WTC11 (cell line): ENCODE results near the gene ICAM3. TPM values are rescaled to one million over a fixed set of nuclear protein-coding genes. Genes with fewer than 3 reads are reported as not detected.

ENCODE experiments used
- ATAC-seq: fragments of 200-7000 bp; cut with Tn5 transposase; 2 replicates; pipeline ENCODE4 v1.10.0; 2021; ENCODE audit warnings: mild to moderate bottlenecking, moderate library complexity
- CTCF ChIA-PET: fragments of 300-600 bp; sonication (Branson Sonifier 250); formaldehyde crosslinking; loops from one replicate; lab custom pipeline; 2021; ENCODE audit warnings: antibody characterized with exemption; lab: Charles Lee
- POLR2A ChIA-PET: fragments of 350-600 bp; sonication (Branson Sonifier 250); formaldehyde crosslinking; loops from one replicate; lab custom pipeline; 2021; ENCODE audit warnings: antibody characterized with exemption; lab: Charles Lee
- DNase-seq: peaks from one replicate; pipeline ENCODE4 v3.0.0; 2021; ENCODE audit warnings: low spot score
- H3K27ac Mint-ChIP-seq: 2 replicates; pipeline ENCODE4 v1.8.0; 2021; ENCODE audit warnings: mixed read lengths
- H3K27me3 Mint-ChIP-seq: 2 replicates; pipeline ENCODE4 v1.8.0; 2021; ENCODE audit warnings: low read depth, mild to moderate bottlenecking, moderate library complexity, mixed read lengths
- H3K36me3 Mint-ChIP-seq: 2 replicates; pipeline ENCODE4 v1.8.0; 2021; ENCODE audit warnings: mixed read lengths
- H3K4me1 Mint-ChIP-seq: 2 replicates; pipeline ENCODE4 v1.8.0; 2022; ENCODE audit warnings: mixed read lengths
- H3K4me3 Mint-ChIP-seq: 2 replicates; pipeline ENCODE4 v1.8.0; 2021; ENCODE audit warnings: mild to moderate bottlenecking, moderate library complexity, mixed read lengths
- H3K9me3 Mint-ChIP-seq: 2 replicates; pipeline ENCODE4 v1.8.0; 2021; ENCODE audit warnings: mixed read lengths
- AFF4 ChIP-seq: sonication (generic); formaldehyde crosslinking; IDR thresholded peaks from 2 replicates; pipeline ENCODE4 v1.8.1; 2023; ENCODE audit warnings: mild to moderate bottlenecking, missing genetic modification reagents, borderline replicate concordance
- ATF1 ChIP-seq: sonication (generic); formaldehyde crosslinking; IDR thresholded peaks from 2 replicates; pipeline ENCODE4 v1.8.1; 2023; ENCODE audit warnings: mild to moderate bottlenecking, moderate library complexity, missing genetic modification reagents
- CBFB ChIP-seq: sonication (generic); formaldehyde crosslinking; IDR thresholded peaks from 2 replicates; pipeline ENCODE4 v1.8.1; 2022; ENCODE audit warnings: mild to moderate bottlenecking, low read depth, missing genetic modification reagents
- CTCF ChIP-seq: fragments of 200-600 bp; IDR thresholded peaks from 2 replicates; pipeline ENCODE4 v1.8.0; 2022; ENCODE audit warnings: antibody characterized with exemption
- IRF2 ChIP-seq: sonication (generic); formaldehyde crosslinking; IDR thresholded peaks from 2 replicates; pipeline ENCODE4 v1.8.0; 2022; ENCODE audit warnings: low read depth, missing genetic modification reagents, borderline replicate concordance
- MAX ChIP-seq: sonication (generic); formaldehyde crosslinking; IDR thresholded peaks from 2 replicates; pipeline ENCODE4 v1.8.0; 2022; ENCODE audit warnings: mild to moderate bottlenecking, missing genetic modification reagents
- NFYB ChIP-seq: sonication (generic); formaldehyde crosslinking; conservative IDR thresholded peaks from 2 replicates; pipeline ENCODE4 v1.8.0; 2022; ENCODE audit warnings: low read depth, missing genetic modification reagents
- NR1H2 ChIP-seq: sonication (generic); formaldehyde crosslinking; IDR thresholded peaks from 2 replicates; pipeline ENCODE4 v1.9.0; 2021; ENCODE audit warnings: mild to moderate bottlenecking, moderate library complexity, missing genetic modification reagents
- NR3C1 ChIP-seq: sonication (generic); formaldehyde crosslinking; conservative IDR thresholded peaks from 2 replicates; pipeline ENCODE4 v1.8.1; 2023; ENCODE audit warnings: low read depth, mild to moderate bottlenecking, missing genetic modification reagents
- OVOL2 ChIP-seq: fragments of 250-450 bp; sonication (Bioruptor Pico); IDR thresholded peaks from 2 replicates; pipeline ENCODE4 v1.9.0; 2021; ENCODE audit warnings: mild to moderate bottlenecking, borderline replicate concordance
- SMAD4 ChIP-seq: sonication (generic); formaldehyde crosslinking; IDR thresholded peaks from 2 replicates; pipeline ENCODE4 v1.8.0; 2022; ENCODE audit warnings: mild to moderate bottlenecking, missing genetic modification reagents
- TCF7 ChIP-seq: sonication (generic); formaldehyde crosslinking; IDR thresholded peaks from 2 replicates; pipeline ENCODE4 v1.8.0; 2022; ENCODE audit warnings: mild to moderate bottlenecking, low read depth, missing genetic modification reagents, moderate library complexity
- TEAD4 ChIP-seq: sonication (generic); formaldehyde crosslinking; IDR thresholded peaks from 2 replicates; pipeline ENCODE4 v1.8.0; 2022; ENCODE audit warnings: mild to moderate bottlenecking, missing genetic modification reagents
- total RNA-seq: library from RNA; stranded (reverse); gene quantifications from 3 replicates; pipeline ENCODE4 v1.2.3, GENCODE V29; 2021

The ICAM3 gene
- total RNA-seq, 1 experiment from 2014 or later, result 18.7 TPM

GRCh38 chr19:10346509-10346908, 7.1 kb upstream of the ICAM3 start (continued):
- no peak for TF ChIP-seq AFF4 (CRISPR knock-in tag)
- no peak for TF ChIP-seq CBFB (CRISPR knock-in tag)
- no peak for TF ChIP-seq ATF1 (CRISPR knock-in tag)
- no peak for TF ChIP-seq NFYB
- TF ChIP-seq MAX (CRISPR knock-in tag), result no peak

- H3K27ac Mint-ChIP-seq, result no peak overlapping the region
- peaks cover 8% of the 10 kb centered on the region for H3K4me1 Mint-ChIP-seq
- ATAC-seq (no peak), DNase-seq (no peak)
- no peaks in the 10 kb centered on the region for H3K36me3 Mint-ChIP-seq
- POLR2A ChIA-PET, result interaction anchor here (0.6 kb wide), 1 partner anchor 224 kb away, joined by 3 read pairs; no protein-coding TSS in a partner anchor
- CTCF ChIA-PET, result interaction anchor here (0.8 to 1.3 kb wide), 4 partner anchors 9 to 71 kb away, joined by 3 to 5 read pairs (median 4); no protein-coding TSS in a partner anchor
- no peaks in the 10 kb centered on the region for H3K27me3 Mint-ChIP-seq
- TF ChIP-seq NR3C1 (CRISPR knock-in tag), result no peak
- no peak overlapping the region for H3K4me3 Mint-ChIP-seq
- no peaks in the 10 kb centered on the region for H3K9me3 Mint-ChIP-seq
Observed at GRCh38 chr19:10344780-10345179, 5.4 kb upstream of the ICAM3 start.

GRCh38 chr19:10343495-10343894, 4.1 kb upstream of the ICAM3 start:
- ATAC-seq, result no peak
- no peaks in the 10 kb centered on the region for H3K27me3 Mint-ChIP-seq
- no peaks in the 10 kb centered on the region for H3K9me3 Mint-ChIP-seq
- POLR2A ChIA-PET, result interaction anchor here (1.0 kb wide), 1 partner anchor 9 kb away, joined by 6 read pairs; no protein-coding TSS in a partner anchor
- H3K4me1 Mint-ChIP-seq, result peaks cover 21% of the 10 kb centered on the region
- TF ChIP-seq TCF7 (CRISPR knock-in tag) (no peak), IRF2 (CRISPR knock-in tag) (no peak), CTCF (no peak), SMAD4 (CRISPR knock-in tag) (no peak), OVOL2 (CRISPR knock-in tag) (no peak), TEAD4 (CRISPR knock-in tag) (no peak), MAX (CRISPR knock-in tag) (no peak), AFF4 (CRISPR knock-in tag) (no peak), NR1H2 (CRISPR knock-in tag) (no peak)
- TF ChIP-seq, all 79 proteins: peak for 0
- DNase-seq, result no peak
- CTCF ChIA-PET, result interaction anchor here (0.6 to 1.7 kb wide), 5 partner anchors 10 to 496 kb away, joined by 3 to 11 read pairs (median 3); partner anchors contain the start of genes QTRT1 and RAVER1
- H3K36me3 Mint-ChIP-seq, result no peaks in the 10 kb centered on the region
- no peak overlapping the region for H3K27ac Mint-ChIP-seq
- H3K4me3 Mint-ChIP-seq, result no peak overlapping the region
